H9 (cell line): ENCODE measurements around the gene MARCHF9. TPM values are rescaled to one million over a fixed set of nuclear protein-coding genes. Genes with fewer than 3 reads are reported as not detected.

ENCODE experiments used
- DNase-seq: peaks from one replicate; pipeline ENCODE4 v3.0.0-alpha.2; 2017
- H2AFZ ChIP-seq: one replicate; pipeline ENCODE4 v1.6.1; 2013; ENCODE audit warnings: mild to moderate bottlenecking, low read length, control low read depth, moderate library complexity
- H2AK5ac ChIP-seq: 2 replicates; pipeline ENCODE4 v1.6.1; 2013; ENCODE audit warnings: low read length, control low read depth, mixed read lengths; ENCODE audit not compliant: insufficient read length
- H2BK120ac ChIP-seq: one replicate; pipeline ENCODE4 v1.6.1; 2013; ENCODE audit warnings: low read depth, mild to moderate bottlenecking, low read length, control low read depth, inconsistent platforms; ENCODE audit not compliant: poor library complexity, severe bottlenecking
- H2BK12ac ChIP-seq: 2 replicates; pipeline ENCODE4 v1.6.1; 2013; ENCODE audit warnings: low read length, control low read depth, mixed read lengths, low read depth; ENCODE audit not compliant: insufficient read length
- H2BK15ac ChIP-seq: 2 replicates; pipeline ENCODE4 v1.6.1; 2013; ENCODE audit warnings: low read depth, low read length, control low read depth
- H2BK20ac ChIP-seq: one replicate; pipeline ENCODE4 v1.6.1; 2013; ENCODE audit warnings: low read depth, mild to moderate bottlenecking, low read length, control low read depth, inconsistent platforms; ENCODE audit not compliant: poor library complexity, severe bottlenecking
- H2BK5ac ChIP-seq: 2 replicates; pipeline ENCODE4 v1.6.1; 2013; ENCODE audit warnings: low read length, control low read depth, mixed read lengths; ENCODE audit not compliant: insufficient read length
- H3K14ac ChIP-seq: 2 replicates; pipeline ENCODE4 v1.6.1; 2013; ENCODE audit warnings: low read length, control low read depth; ENCODE audit not compliant: insufficient read depth
- H3K18ac ChIP-seq: 2 replicates; pipeline ENCODE4 v1.6.1; 2013; ENCODE audit warnings: low read depth, mild to moderate bottlenecking, mixed read lengths, low read length, control low read depth; ENCODE audit not compliant: insufficient read length
- H3K23ac ChIP-seq: 2 replicates; pipeline ENCODE4 v1.6.1; 2013; ENCODE audit warnings: low read length, control low read depth, mixed read lengths, low read depth; ENCODE audit not compliant: insufficient read length
- H3K23me2 ChIP-seq: 2 replicates; pipeline ENCODE4 v1.6.1; 2013; ENCODE audit warnings: low read depth, mild to moderate bottlenecking, mixed read lengths, low read length, control low read depth; ENCODE audit not compliant: insufficient read length, poor library complexity, severe bottlenecking
- H3K27ac ChIP-seq: 2 replicates; pipeline ENCODE4 v1.5.1; 2013; ENCODE audit warnings: low read length, control low read depth, mixed read lengths, low read depth; ENCODE audit not compliant: insufficient read length
- H3K27me3 ChIP-seq: 2 replicates; pipeline ENCODE4 v1.6.1; 2013; ENCODE audit warnings: low read length, control low read depth, inconsistent platforms; ENCODE audit not compliant: insufficient read depth
- H3K4ac ChIP-seq: 2 replicates; pipeline ENCODE4 v1.6.1; 2013; ENCODE audit warnings: low read depth, mild to moderate bottlenecking, control low read depth, inconsistent platforms, low read length, moderate library complexity
- H3K4me1 ChIP-seq: 2 replicates; pipeline ENCODE4 v1.6.1; 2013; ENCODE audit warnings: low read length, control low read depth, inconsistent platforms; ENCODE audit not compliant: insufficient read depth
- H3K4me2 ChIP-seq: 2 replicates; pipeline ENCODE4 v1.6.1; 2013; ENCODE audit warnings: low read length, control low read depth, mixed read lengths; ENCODE audit not compliant: insufficient read length, insufficient read depth
- H3K56ac ChIP-seq: 2 replicates; pipeline ENCODE4 v1.6.1; 2013; ENCODE audit warnings: low read depth, mild to moderate bottlenecking, mixed read lengths, low read length, control low read depth; ENCODE audit not compliant: insufficient read length
- H3K79me1 ChIP-seq: 2 replicates; pipeline ENCODE4 v1.6.1; 2013; ENCODE audit warnings: low read depth, mild to moderate bottlenecking, moderate library complexity, low read length, control low read depth, inconsistent platforms; ENCODE audit not compliant: insufficient read depth, poor library complexity, severe bottlenecking
- H3K79me2 ChIP-seq: 2 replicates; pipeline ENCODE4 v1.6.1; 2013; ENCODE audit warnings: low read length, control low read depth, inconsistent platforms; ENCODE audit not compliant: insufficient read depth
- H3K9ac ChIP-seq: 2 replicates; pipeline ENCODE4 v1.6.1; 2013; ENCODE audit warnings: low read length, control low read depth, mixed read lengths; ENCODE audit not compliant: insufficient read length; ENCODE audit errors: extremely low read depth
- H3K9me3 ChIP-seq: one replicate; pipeline ENCODE4 v1.6.1; 2013; ENCODE audit warnings: low read depth, low read length, inconsistent platforms; ENCODE audit not compliant: control insufficient read depth
- H3T11ph ChIP-seq: one replicate; pipeline ENCODE4 v1.6.1; 2013; ENCODE audit warnings: mild to moderate bottlenecking, low read length, control low read depth, inconsistent platforms
- H4K20me1 ChIP-seq: one replicate; pipeline ENCODE4 v1.6.1; 2013; ENCODE audit not compliant: control insufficient read depth, insufficient read length, insufficient read depth
- H4K5ac ChIP-seq: 2 replicates; pipeline ENCODE4 v1.6.1; 2013; ENCODE audit warnings: low read depth, mild to moderate bottlenecking, mixed read lengths, low read length, control low read depth; ENCODE audit not compliant: insufficient read length
- H4K8ac ChIP-seq: replicated peaks from 2 replicates; pipeline ENCODE4 v1.6.1; 2013; ENCODE audit warnings: low read length, control low read depth, mixed read lengths, low read depth; ENCODE audit not compliant: insufficient read length
- H4K91ac ChIP-seq: 2 replicates; pipeline ENCODE4 v1.6.1; 2013; ENCODE audit warnings: low read depth, mild to moderate bottlenecking, moderate library complexity, mixed read lengths, low read length, control low read depth; ENCODE audit not compliant: insufficient read length
- H3K27ac Mint-ChIP-seq, 3 experiments: 2 replicates in 2 of 3; 3 replicates in 1 of 3; pipeline ENCODE4 v1.8.0; 2020 to 2021; ENCODE audit warnings: mixed read lengths in 3 of 3, mild to moderate bottlenecking in 1 of 3, moderate library complexity in 1 of 3
- H3K27me3 Mint-ChIP-seq: 2 replicates; pipeline ENCODE4 v1.8.0; 2021; ENCODE audit warnings: low read depth, mild to moderate bottlenecking, moderate library complexity, mixed read lengths
- H3K36me3 Mint-ChIP-seq, 3 experiments: 2 replicates in 2 of 3; 3 replicates in 1 of 3; pipeline ENCODE4 v1.8.0; 2020 to 2021; ENCODE audit warnings: low read depth in 3 of 3, mixed read lengths in 3 of 3; ENCODE audit not compliant: insufficient read depth in 1 of 3
- H3K4me1 Mint-ChIP-seq, 2 experiments: 2 replicates each; pipeline ENCODE4 v1.8.0; 2020; ENCODE audit warnings: mixed read lengths in 2 of 2
- H3K4me3 Mint-ChIP-seq, 2 experiments: 2 replicates in 1 of 2; 3 replicates in 1 of 2; pipeline ENCODE4 v1.8.0; 2020 to 2021; ENCODE audit warnings: mild to moderate bottlenecking in 2 of 2, mixed read lengths in 2 of 2, moderate library complexity in 1 of 2
- H3K9me3 Mint-ChIP-seq, 2 experiments: 2 replicates in 1 of 2; 3 replicates in 1 of 2; pipeline ENCODE4 v1.8.0; 2020; ENCODE audit warnings: mild to moderate bottlenecking in 2 of 2, mixed read lengths in 2 of 2, moderate library complexity in 1 of 2
- WGBS: extraction: QIAGEN DNeasy Blood & Tissue Kit; methylation state at CpG from one replicate; pipeline ENCODE4 v1.1.7; 2013; ENCODE audit warnings: missing lambda C conversion rate, low lambda C conversion rate, mixed read lengths; ENCODE audit not compliant: insufficient read length; ENCODE audit errors: extremely low coverage; 5-methylcytosine and 5-hydroxymethylcytosine counted together
- total RNA-seq: library from RNA; stranded (reverse); gene quantifications from 2 replicates; pipeline ENCODE4 v1.2.1, GENCODE V29; 2021
- TF ChIP-seq, protein P1 (sequence below): fragments of 200-600 bp; sonication (generic); conservative IDR thresholded peaks from 3 replicates; pipeline ENCODE4 v1.8.0; 2021; ENCODE audit warnings: antibody characterized with exemption, mild to moderate bottlenecking

The MARCHF9 gene
- total RNA-seq, 1 experiment from 2014 or later, result 20.5 TPM

DNA sequence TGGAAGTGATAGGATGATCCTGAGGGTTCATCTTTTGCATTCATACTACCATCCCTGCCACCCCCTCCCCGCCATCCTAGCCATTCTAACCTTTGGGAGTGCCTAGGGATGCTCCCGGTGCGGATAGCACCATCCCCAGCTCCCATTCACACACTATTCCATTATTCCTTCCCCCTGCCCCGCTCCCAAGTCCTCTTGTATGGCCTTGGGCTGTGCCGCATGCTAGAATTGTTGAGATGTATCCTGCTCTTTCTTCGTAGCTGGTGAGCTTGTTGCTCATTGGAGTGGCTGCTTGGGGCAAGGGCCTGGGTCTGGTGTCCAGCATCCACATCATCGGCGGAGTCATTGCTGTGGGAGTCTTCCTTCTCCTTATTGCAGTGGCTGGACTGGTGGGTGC, 9.4 kb upstream of the MARCHF9 start:
- H2BK20ac ChIP-seq, result no peak overlapping the region
- H4K20me1 ChIP-seq, result no peaks in the 10 kb centered on the region
- H3K9me3 ChIP-seq, result no peaks in the 10 kb centered on the region
- H2AFZ ChIP-seq, result no peak overlapping the region
- H3T11ph ChIP-seq, result no peak overlapping the region
- H3K23me2 ChIP-seq, result peaks cover 4% of the 10 kb centered on the region
- Mint-ChIP-seq H3K27me3 (peaks cover 29% of the 10 kb centered on the region), H3K36me3 (peaks cover 20 to 48% (median 45%) of the 10 kb centered on the region in 3 experiments; a peak in 6 of 7 replicates), H3K4me3 (peak overlapping the region; percentile 86 to 92), H3K27ac (peak overlapping the region; percentile 97 to 99 (median 99)), H3K4me1 (peaks cover 8 to 13% of the 10 kb centered on the region in 2 experiments; a peak in 3 of 4 replicates), H3K9me3 (no peaks in the 10 kb centered on the region)
- peak overlapping the region; percentile 8 for H3K18ac ChIP-seq
- no peak for DNase-seq
- no peak overlapping the region for H3K27ac ChIP-seq
- H2BK120ac ChIP-seq, result no peak overlapping the region
- TF ChIP-seq, protein P1, sequence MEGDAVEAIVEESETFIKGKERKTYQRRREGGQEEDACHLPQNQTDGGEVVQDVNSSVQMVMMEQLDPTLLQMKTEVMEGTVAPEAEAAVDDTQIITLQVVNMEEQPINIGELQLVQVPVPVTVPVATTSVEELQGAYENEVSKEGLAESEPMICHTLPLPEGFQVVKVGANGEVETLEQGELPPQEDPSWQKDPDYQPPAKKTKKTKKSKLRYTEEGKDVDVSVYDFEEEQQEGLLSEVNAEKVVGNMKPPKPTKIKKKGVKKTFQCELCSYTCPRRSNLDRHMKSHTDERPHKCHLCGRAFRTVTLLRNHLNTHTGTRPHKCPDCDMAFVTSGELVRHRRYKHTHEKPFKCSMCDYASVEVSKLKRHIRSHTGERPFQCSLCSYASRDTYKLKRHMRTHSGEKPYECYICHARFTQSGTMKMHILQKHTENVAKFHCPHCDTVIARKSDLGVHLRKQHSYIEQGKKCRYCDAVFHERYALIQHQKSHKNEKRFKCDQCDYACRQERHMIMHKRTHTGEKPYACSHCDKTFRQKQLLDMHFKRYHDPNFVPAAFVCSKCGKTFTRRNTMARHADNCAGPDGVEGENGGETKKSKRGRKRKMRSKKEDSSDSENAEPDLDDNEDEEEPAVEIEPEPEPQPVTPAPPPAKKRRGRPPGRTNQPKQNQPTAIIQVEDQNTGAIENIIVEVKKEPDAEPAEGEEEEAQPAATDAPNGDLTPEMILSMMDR, result no peak
- H2BK12ac ChIP-seq, result no peak overlapping the region
- H3K4me2 ChIP-seq, result peak overlapping the region; percentile 70
- no peak overlapping the region for H4K8ac ChIP-seq
- no peak overlapping the region for H2AK5ac ChIP-seq
- H4K5ac ChIP-seq, result no peak overlapping the region
- H3K4ac ChIP-seq, result no peak overlapping the region
- no peak overlapping the region for H3K14ac ChIP-seq
- H3K4me1 ChIP-seq, result peaks cover 2% of the 10 kb centered on the region; the same call in 1 of the 2 replicates
- no peaks in the 10 kb centered on the region for H3K79me1 ChIP-seq
- no peak overlapping the region for H3K23ac ChIP-seq
- H3K9ac ChIP-seq, result peak overlapping the region; percentile 39
- no CpG with 5 or more reads among the region's 8 CpGs for WGBS
- no peak overlapping the region for H4K91ac ChIP-seq
- H3K79me2 ChIP-seq, result no peaks in the 10 kb centered on the region
- peaks cover 10% of the 10 kb centered on the region for H3K27me3 ChIP-seq
- no peak overlapping the region for H2BK5ac ChIP-seq
- no peak overlapping the region for H3K56ac ChIP-seq
- H2BK15ac ChIP-seq, result no peak overlapping the region
